Superior temporal gyrus (tissue), 1 donor: ENCODE data around the gene PHLPP1.
A peak's percentile ranks its signal among the peaks of the same experiment; 100 is the strongest.

Source experiments
- DNase-seq: peaks from one replicate; pipeline ENCODE4 v3.0.0-alpha.2; 2016; ENCODE audit errors: extremely low spot score

PHLPP1 gene

GRCh38 chr18:62982600-62983251, 267.4 kb downstream of the PHLPP1 start:
- peak; percentile 92 for DNase-seq

GRCh38 chr18:62984656-62985315, 269.4 kb downstream of the PHLPP1 start:
- DNase-seq: peak; percentile 56

GRCh38 chr18:62986490-62986889, 271.1 kb downstream of the PHLPP1 start:
- DNase-seq: no peak

GRCh38 chr18:62987055-62987830, 271.9 kb downstream of the PHLPP1 start:
- DNase-seq: no peak

GRCh38 chr18:62987859-62988258, 272.5 kb downstream of the PHLPP1 start:
- DNase-seq: no peak

GRCh38 chr18:62988471-62988870, 273.1 kb downstream of the PHLPP1 start:
- DNase-seq: no peak

- no peak for DNase-seq
Observed at GRCh38 chr18:62989195-62989594, 273.9 kb downstream of the PHLPP1 start.

- no peak for DNase-seq
Observed at GRCh38 chr18:62990653-62991052, 275.3 kb downstream of the PHLPP1 start.

- no peak for DNase-seq
Observed at GRCh38 chr18:62991389-62991788, 276.0 kb downstream of the PHLPP1 start.

- no peak for DNase-seq
Observed at GRCh38 chr18:62991959-62992358, 276.6 kb downstream of the PHLPP1 start.

GRCh38 chr18:62992877-62993365, 277.6 kb downstream of the PHLPP1 start:
- no peak for DNase-seq

- no peak for DNase-seq
Observed at GRCh38 chr18:62996566-62996965, 281.2 kb downstream of the PHLPP1 start.

- no peak for DNase-seq
Observed at GRCh38 chr18:62997076-62997475, 281.7 kb downstream of the PHLPP1 start.

GRCh38 chr18:62998443-62998842, 283.1 kb downstream of the PHLPP1 start:
- DNase-seq: no peak

- DNase-seq: no peak
Observed at GRCh38 chr18:62999392-62999791, 284.1 kb downstream of the PHLPP1 start.

GRCh38 chr18:62999921-63000320, 284.6 kb downstream of the PHLPP1 start:
- DNase-seq: no peak

GRCh38 chr18:63000839-63001238, 285.5 kb downstream of the PHLPP1 start:
- no peak for DNase-seq

- no peak for DNase-seq
Observed at GRCh38 chr18:63001861-63002260, 286.5 kb downstream of the PHLPP1 start.

- no peak for DNase-seq
Observed at GRCh38 chr18:63002305-63002704, 287.0 kb downstream of the PHLPP1 start.

- no peak for DNase-seq
Observed at GRCh38 chr18:63002803-63003445, 287.6 kb downstream of the PHLPP1 start.

GRCh38 chr18:63003899-63004298, 288.6 kb downstream of the PHLPP1 start:
- no peak for DNase-seq

- DNase-seq: no peak
Observed at GRCh38 chr18:63004466-63005089, 289.2 kb downstream of the PHLPP1 start.
